Measurements from ENCODE around the gene SPESP1. TPM values are rescaled to one million over a fixed set of nuclear protein-coding genes. Genes with fewer than 3 reads are reported as not detected.

Gene SPESP1
- total RNA-seq, 2 donors from 2014 or later = 0.58 to 2.0 TPM

DNA sequence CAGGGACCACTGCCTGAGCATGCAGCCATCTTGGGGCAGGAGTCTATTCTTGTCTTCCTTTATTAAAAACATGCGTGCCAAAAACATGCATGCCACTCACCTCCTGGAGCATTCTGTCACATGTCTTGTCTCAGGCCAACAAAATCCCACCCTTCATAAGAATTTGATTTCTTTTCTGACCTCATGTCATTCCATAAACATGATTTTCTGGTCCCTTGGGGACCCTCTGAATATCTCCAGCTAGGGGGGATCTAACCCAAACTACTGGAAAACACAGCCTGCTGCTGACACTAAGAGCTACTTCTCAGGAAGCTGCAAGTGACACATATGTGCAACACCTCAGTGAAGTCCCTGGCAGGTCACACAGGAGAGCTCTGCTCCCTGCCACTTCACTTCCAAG lies 57.4 kb downstream of the SPESP1 start:
- DNase-seq = no peak
- no peak overlapping the region for H3K4me3 Mint-ChIP-seq
- H3K27me3 Mint-ChIP-seq (ENCODE audit: low read depth) = peaks cover 33% of the 10 kb centered on the region
- H3K9me3 Mint-ChIP-seq = no peaks in the 10 kb centered on the region
- ATAC-seq (replicated peaks in 1 of 2) = no peak
- no peaks in the 10 kb centered on the region for H3K36me3 Mint-ChIP-seq (ENCODE audit: insufficient read depth in 2 of 2)
- H3K4me1 Mint-ChIP-seq (ENCODE audit: low read depth) = no peaks in the 10 kb centered on the region
- H3K27ac Mint-ChIP-seq = no peak overlapping the region

- no peaks in the 10 kb centered on the region for H3K9me3 Mint-ChIP-seq
- DNase-seq = no peak
- peaks cover 29% of the 10 kb centered on the region for H3K27me3 Mint-ChIP-seq (ENCODE audit: low read depth)
- H3K36me3 Mint-ChIP-seq (ENCODE audit: insufficient read depth in 2 of 2) = no peaks in the 10 kb centered on the region
- no peak overlapping the region for H3K4me3 Mint-ChIP-seq
- no peak overlapping the region for H3K27ac Mint-ChIP-seq
- ATAC-seq (replicated peaks in 1 of 2) = no peak
- H3K4me1 Mint-ChIP-seq (ENCODE audit: low read depth) = no peaks in the 10 kb centered on the region
Observed at GRCh38 chr15:68989541-68990230, 59.4 kb downstream of the SPESP1 start.

DNA sequence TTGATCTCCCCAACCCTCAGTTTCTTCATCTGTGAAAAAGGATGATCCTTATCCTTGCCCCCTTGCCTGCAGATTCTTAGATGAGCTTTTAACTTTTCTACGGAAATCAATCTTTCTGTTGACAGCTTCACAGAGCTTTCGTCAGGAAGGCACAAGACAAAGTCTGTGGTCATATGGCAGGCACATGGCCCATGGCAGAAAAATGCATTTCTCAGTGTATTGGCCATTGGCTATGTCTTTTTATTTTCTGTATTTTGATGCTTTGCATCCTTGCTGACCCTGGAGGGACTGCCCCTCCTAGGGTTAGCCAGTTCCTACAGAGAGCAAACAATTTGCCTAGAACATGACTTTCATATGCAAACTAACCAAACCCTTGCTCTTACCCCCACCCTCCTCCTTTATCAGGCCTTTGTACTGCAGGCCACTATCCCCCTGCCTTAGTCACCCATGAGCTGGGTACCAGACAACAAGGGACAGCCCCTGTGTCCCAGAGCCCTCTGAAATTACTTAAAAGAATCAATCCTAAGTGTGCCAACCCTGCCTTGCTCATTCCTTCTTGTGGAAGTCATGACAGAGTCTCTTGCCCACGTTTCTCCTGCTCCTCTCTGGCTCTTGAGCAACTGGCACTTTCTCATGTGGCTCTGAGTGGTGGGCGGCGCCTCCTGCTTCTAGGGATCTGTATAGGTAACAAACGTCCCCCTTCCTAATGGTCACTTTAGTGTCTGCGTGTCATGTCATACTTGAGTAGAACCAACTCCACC lies 60.1 kb downstream of the SPESP1 start:
- ATAC-seq (replicated peaks in 1 of 2) (no peak), DNase-seq (no peak)
- peaks cover 24% of the 10 kb centered on the region for H3K27me3 Mint-ChIP-seq (ENCODE audit: low read depth)
- H3K9me3 Mint-ChIP-seq = no peaks in the 10 kb centered on the region
- no peak overlapping the region for H3K27ac Mint-ChIP-seq
- no peak overlapping the region for H3K4me3 Mint-ChIP-seq
- no peaks in the 10 kb centered on the region for H3K4me1 Mint-ChIP-seq (ENCODE audit: low read depth)
- no peaks in the 10 kb centered on the region for H3K36me3 Mint-ChIP-seq (ENCODE audit: insufficient read depth in 2 of 2)

DNA sequence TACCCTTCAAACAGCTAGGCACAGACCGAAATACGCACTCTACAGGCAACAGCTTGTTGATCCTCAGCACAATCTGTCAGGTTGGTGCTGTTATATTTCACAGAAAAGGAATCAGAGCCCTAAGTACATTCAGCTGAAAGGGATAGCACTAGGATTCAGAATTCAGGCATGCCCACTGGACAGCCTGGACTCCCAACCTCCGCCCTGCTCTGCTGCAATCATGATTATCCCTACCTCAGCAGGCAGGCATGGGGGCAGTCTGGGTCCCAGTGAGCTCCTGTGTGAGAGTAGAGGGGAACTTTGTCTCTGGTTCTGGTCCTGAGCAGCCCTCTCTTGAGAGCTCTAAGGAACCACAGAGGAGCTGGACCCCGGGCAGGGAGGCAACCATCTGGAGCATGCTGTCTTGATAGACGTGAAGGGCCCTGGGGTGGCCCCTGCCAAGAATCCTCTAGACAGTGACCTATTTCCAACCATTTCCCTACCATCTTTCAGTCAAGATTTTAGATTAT lies 60.7 kb downstream of the SPESP1 start:
- no peak for DNase-seq
- H3K27ac Mint-ChIP-seq = no peak overlapping the region
- no peaks in the 10 kb centered on the region for H3K9me3 Mint-ChIP-seq
- no peaks in the 10 kb centered on the region for H3K36me3 Mint-ChIP-seq (ENCODE audit: insufficient read depth in 2 of 2)
- H3K4me1 Mint-ChIP-seq (ENCODE audit: low read depth) = no peaks in the 10 kb centered on the region
- H3K4me3 Mint-ChIP-seq = no peak overlapping the region
- H3K27me3 Mint-ChIP-seq (ENCODE audit: low read depth) = peaks cover 24% of the 10 kb centered on the region
- no peak for ATAC-seq (replicated peaks in 1 of 2)

GRCh38 chr15:68991723-68992122 lies 61.4 kb downstream of the SPESP1 start:
- ATAC-seq (replicated peaks in 1 of 2) (no peak), DNase-seq (no peak)
- Mint-ChIP-seq H3K9me3 (no peaks in the 10 kb centered on the region), H3K27me3 (ENCODE audit: low read depth) (peaks cover 24% of the 10 kb centered on the region), H3K27ac (no peak overlapping the region), H3K4me1 (ENCODE audit: low read depth) (no peaks in the 10 kb centered on the region), H3K4me3 (no peak overlapping the region), H3K36me3 (ENCODE audit: insufficient read depth in 2 of 2) (no peaks in the 10 kb centered on the region)

GRCh38 chr15:68992696-68993095 lies 62.4 kb downstream of the SPESP1 start:
- Mint-ChIP-seq H3K27me3 (ENCODE audit: low read depth) (peaks cover 20% of the 10 kb centered on the region), H3K36me3 (ENCODE audit: insufficient read depth in 2 of 2) (no peaks in the 10 kb centered on the region), H3K4me1 (ENCODE audit: low read depth) (no peaks in the 10 kb centered on the region), H3K27ac (no peak overlapping the region), H3K9me3 (no peaks in the 10 kb centered on the region), H3K4me3 (no peak overlapping the region)
- DNase-seq (no peak), ATAC-seq (replicated peaks in 1 of 2) (no peak)

DNA sequence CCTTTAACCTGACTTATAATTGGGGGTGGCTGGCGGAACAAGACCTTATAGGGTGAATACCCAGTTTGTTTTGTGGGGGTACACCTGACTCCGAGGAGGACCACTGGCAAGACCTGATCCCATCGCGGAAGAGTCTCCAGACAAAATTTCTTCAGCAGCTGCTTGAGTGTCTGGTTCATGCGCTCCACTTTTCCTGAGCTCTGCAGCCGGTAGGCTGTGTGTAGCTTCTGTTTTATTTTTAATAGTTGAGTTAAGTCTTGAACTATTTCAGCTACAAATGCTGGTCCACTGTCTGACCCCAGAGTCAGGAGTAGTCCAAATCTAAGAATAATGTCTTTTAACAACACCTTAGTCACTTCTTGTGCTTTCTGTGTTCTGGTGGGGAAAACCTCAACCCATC lies 63.0 kb downstream of the SPESP1 start:
- ATAC-seq (replicated peaks in 1 of 2) (no peak), DNase-seq (no peak)
- no peaks in the 10 kb centered on the region for H3K4me1 Mint-ChIP-seq (ENCODE audit: low read depth)
- no peaks in the 10 kb centered on the region for H3K36me3 Mint-ChIP-seq (ENCODE audit: insufficient read depth in 2 of 2)
- H3K27ac Mint-ChIP-seq = no peak overlapping the region
- H3K4me3 Mint-ChIP-seq = no peak overlapping the region
- peaks cover 14% of the 10 kb centered on the region for H3K27me3 Mint-ChIP-seq (ENCODE audit: low read depth)
- no peaks in the 10 kb centered on the region for H3K9me3 Mint-ChIP-seq

- H3K36me3 Mint-ChIP-seq (ENCODE audit: insufficient read depth in 2 of 2) = no peaks in the 10 kb centered on the region
- H3K27me3 Mint-ChIP-seq (ENCODE audit: low read depth) = peaks cover 8% of the 10 kb centered on the region
- no peaks in the 10 kb centered on the region for H3K9me3 Mint-ChIP-seq
- H3K27ac Mint-ChIP-seq = no peak overlapping the region
- ATAC-seq (replicated peaks in 1 of 2) (no peak), DNase-seq (no peak)
- no peak overlapping the region for H3K4me3 Mint-ChIP-seq
- H3K4me1 Mint-ChIP-seq (ENCODE audit: low read depth) = no peaks in the 10 kb centered on the region
Observed at GRCh38 chr15:68994149-68994548, 63.8 kb downstream of the SPESP1 start.

DNA sequence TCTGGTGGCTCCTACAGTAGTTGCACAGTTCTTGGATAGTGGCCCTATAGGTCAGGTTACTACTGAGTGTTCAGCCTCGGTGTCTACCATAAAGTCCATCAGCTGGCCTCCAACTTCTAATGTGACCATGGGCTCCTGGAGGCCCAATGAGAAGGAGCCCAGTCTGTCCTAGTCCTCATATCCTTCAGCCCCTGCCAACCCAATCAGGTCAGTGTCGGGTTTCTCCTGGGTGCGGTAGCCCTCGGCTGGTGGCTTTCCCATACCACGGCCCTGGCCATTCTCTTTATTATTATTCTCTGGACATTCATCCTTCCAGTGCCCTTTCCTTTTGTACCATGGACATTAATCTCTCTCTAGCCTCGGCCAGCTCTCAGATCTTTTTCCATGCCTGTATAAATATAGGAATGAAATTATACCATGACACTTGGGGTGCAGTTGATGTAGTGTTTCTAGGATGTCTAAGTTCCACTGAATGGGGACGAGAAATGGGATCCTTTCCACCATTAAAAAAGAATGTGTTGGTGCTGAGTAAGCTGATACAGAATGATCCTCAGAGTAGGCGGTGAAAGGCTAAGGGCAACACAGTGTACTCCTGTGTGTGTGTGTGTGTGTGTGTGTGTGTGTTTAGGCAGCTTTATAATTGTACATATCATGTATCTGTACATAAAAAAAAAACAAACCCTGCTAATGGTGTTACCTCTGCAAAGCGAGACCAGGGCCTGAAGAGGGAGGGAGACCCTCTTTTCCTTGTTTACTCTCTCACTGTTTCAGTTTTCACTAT lies 64.8 kb downstream of the SPESP1 start:
- Mint-ChIP-seq H3K27me3 (ENCODE audit: low read depth) (peaks cover 8% of the 10 kb centered on the region), H3K9me3 (no peaks in the 10 kb centered on the region), H3K4me3 (no peak overlapping the region)

More for the DNA sequence above, 64.8 kb downstream of the SPESP1 start:
- Mint-ChIP-seq H3K27ac (no peak overlapping the region), H3K36me3 (ENCODE audit: insufficient read depth in 2 of 2) (no peaks in the 10 kb centered on the region), H3K4me1 (ENCODE audit: low read depth) (no peaks in the 10 kb centered on the region)
- ATAC-seq (replicated peaks in 1 of 2) (no peak), DNase-seq (no peak)

Other genes starting within 250 kb of the SPESP1 start
- 100 to 1,000 TPM; 200 to 204 TPM for gene ANP32A, start 109.6 kb upstream of the SPESP1 start, total RNA-seq
- gene NOX5, start 84.2 kb downstream of the SPESP1 start, total RNA-seq = not detected
- gene GLCE, start 230.1 kb downstream of the SPESP1 start, total RNA-seq = 1 to 10 TPM; 3.9 to 4.2 TPM